NCI-H1048 (cell line): ENCODE data around the gene DDX51.
A peak's percentile ranks its signal among the peaks of the same experiment; 100 is the strongest.

Experiments
- DNase-seq: peaks from one replicate; lab custom pipeline; 2025; lab: John Stamatoyannopoulos, UW

Gene DDX51

DNA sequence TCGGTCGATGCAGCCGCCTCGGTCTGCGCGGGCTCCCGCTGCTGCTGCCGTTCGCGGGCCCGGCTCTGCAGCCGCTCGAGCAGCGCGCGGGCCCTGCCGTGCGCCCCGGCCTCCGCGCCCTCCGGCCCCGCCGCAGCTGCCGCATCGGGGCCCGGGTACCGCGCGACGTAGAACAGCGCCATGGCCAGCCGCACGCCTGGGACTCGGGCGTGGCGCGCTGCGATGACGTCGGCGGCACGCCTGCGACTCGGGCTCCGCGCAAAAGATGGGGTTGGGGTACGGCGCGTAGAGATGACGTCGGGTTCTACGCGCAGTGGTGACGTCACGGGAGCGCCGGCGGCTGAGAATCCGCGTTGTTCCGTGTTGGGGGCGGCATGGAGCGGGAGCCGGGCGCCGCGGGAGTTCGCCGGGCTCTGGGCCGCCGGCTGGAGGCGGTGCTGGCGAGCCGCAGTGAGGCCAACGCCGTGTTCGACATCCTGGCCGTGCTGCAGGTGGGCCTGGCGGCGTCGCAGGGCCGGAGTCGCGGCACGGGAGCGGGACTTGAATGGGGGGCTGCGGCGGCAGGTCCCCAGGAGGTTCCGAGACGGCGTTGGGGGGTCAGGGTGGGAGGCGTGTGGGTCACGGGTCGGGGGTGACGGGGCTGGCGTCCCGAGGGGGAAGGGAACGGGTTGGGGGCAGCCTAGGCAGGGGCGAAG, at the start of gene DDX51, which contains the start of gene NOC4L:
Gene DDX51 (minus strand): TSS at position 205 of the 695 bp plus-strand sequence. CDS start 23 bp downstream, at position 182.
Gene NOC4L (plus strand): TSS at position 343 of the 695 bp plus-strand sequence. CDS start 32 bp downstream, at position 375.
- DNase-seq = peak; percentile 85

- no peak for DNase-seq
Observed at GRCh38 chr12:132191715-132192553, 47.8 kb upstream of the DDX51 start.

DNA sequence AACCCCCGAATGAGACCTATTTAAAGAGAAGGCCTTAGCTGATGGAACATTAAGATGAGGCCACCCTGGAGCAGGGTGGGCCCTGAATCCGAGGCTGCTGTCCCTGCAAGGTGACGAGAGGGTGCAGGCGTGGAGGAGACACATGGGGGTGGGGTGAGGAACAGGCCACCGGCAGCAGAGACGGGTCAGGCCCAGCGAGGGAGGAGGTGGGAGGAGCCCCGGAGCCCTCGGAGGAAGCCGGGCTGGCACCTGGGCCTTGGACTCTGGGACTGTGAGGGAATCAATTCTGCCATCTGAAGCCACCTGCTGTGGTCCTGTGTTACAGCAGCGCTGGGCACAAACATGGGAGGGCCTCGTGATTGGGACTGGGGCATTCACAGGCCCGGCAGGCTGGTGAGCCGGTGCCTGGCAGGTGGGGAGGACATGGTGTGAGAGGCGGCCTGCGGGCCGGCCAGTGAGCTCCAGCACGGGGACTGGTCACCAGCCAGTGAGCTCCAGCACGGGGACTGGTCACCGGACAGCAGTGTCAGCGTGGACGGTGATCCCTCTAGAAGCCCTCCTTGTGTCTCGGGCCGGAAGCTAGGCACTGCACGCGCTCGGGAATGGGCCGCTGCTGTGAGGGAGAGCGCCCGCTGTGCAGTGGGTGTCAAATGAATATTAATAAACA, 46.8 kb upstream of the DDX51 start:
- DNase-seq = no peak

DNA sequence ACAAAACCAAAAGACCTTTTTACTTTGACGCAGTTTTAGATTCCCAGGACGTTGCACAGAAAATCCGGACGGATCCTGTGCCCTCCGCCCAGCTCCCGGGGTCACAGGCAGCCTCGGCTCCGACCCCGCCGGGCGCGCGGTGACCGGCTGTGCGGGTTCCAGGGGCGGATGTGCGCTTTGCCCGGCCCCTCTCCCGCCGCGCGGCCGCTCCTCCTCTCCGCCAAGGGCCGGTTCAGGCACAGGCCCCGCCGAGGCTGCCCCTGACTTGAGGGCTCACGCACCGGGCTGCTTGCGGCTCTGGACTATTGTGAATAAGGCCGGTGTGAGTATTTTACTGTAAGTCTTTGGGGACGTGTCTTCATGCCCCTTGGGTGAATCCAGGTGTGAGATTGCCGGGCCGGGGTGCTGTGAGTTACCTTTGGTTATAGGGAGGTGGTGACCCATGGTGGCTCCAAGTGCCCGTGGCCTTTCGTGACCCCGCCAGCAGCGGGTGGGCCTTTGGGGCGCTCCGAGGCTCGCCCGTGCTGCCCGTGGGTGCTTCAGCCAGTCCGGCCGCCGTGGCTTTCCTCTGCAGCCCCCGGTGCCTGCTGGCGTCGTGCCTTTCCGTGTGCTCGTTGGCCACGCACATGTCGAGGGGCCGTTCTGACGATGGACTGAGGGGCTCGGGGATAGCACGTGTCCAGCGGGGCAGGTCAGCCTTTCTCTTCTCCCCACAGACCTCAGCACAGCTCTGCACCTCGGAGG, 46.1 kb upstream of the DDX51 start:
- no peak for DNase-seq

DNA sequence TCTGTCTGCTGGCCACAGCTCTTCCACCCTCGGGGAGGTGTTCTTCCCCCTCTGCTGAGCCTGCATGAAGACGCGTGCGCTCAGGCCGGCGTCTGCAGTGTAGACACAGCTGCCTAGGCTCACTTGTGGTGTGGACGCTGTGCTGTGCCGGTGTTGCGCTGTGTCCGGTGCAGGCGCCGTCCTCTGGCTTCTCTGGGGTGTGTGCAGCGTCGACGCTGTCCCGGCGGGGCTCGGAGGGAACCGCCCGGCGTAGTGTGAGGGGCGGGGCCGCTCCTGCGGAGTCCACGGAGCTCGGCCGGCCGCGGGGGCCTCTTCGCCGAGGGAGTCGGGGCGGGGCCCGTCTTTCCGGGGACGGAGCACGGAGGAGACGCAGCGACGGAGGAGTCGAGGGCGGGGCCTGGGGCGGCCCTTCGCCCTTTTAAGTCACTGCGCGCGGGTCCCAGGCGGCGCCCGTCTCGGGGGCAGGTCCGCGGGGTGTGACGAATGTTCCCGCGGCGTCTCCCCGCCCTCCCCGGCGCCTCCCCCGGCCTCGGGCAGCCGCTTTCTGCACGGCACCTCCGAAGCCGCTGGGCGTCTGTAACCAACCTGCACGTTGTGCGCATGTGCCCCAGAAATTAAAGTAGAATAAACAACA, 45.4 kb upstream of the DDX51 start:
- DNase-seq = peak; percentile 55

DNA sequence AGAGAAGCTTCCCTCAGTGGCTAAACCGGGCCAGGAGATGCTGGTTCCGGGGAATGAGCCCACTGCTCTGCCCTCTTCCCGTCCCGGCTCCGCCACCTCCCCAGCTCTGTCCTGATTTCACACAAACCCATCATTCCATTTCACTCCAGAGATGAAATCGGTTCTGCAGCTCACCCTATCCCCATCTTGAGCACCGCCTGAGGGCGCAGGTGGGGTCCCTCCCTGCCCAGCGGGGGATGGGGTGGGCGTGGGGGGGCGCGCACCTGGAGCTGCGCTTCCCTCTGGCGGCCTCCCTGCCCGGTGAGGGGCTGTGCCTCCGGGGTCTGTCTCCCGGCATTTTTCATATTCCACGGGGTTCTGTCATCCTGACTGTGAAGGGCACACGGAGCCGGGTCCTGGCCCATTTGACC, 44.8 kb upstream of the DDX51 start:
- DNase-seq = no peak

DNA sequence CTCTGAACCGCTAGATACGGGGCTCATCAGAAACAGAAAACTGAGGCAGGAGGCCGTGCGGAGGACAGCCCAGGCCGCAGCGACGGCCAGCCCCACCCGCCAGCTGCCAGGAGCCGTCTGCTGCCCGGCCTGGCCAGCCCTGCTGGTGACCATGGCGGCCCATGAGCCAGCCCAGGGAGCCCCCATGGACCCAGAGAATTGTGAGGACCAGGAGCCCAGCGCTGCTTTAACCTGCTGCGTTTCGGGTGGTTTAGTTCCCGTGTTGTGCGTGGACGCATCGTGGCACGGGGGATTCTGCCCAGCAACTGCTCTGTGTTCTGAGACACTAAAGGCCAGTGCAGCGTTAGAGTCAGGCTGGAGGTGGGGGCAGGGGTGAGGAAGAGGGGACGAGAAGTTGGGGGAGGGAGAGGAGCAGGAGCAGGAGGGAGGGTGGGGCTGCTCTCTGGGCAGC, 44.4 kb upstream of the DDX51 start:
- DNase-seq = no peak

- no peak for DNase-seq
Observed at GRCh38 chr12:132187646-132188450, 43.7 kb upstream of the DDX51 start.

DNA sequence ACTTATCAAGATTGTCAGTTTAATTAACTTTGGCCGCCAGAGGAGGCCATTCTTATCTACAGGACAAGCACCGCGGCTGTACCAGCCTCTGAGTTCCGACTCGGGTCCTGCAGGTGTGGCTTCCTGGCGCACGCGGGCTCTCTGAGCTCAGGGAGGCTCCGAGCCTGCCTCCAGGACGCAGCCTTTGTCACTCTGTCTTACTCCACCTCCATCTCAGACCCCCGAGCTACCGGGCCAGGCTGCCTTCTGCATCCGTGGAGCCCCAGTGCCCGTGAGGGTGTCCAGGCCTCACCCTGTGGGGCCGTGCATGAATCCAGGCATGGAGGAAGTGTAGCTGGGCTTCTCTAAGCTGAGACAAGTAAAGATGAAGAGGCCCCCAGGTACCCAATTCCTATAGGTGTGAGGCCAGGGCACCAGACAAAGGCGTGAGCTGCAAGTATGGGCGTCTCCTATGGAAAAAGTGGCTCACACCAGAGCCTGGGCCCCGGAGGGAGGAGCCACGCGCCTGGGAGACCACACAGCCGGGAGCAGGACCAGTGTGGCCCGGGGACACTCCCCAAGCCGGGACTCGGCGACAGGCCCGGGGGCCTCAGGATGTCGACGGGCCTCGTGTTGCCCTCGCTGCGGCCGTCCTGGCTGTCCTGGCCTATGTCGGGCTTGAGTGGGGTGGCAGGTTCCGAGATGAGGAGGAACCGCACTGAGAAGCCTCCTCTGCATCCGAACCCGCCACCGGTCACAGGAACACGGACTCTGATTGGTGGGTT, 42.9 kb upstream of the DDX51 start:
- DNase-seq = no peak

- DNase-seq = no peak
Observed at GRCh38 chr12:132186208-132186856, 42.2 kb upstream of the DDX51 start.

DNA sequence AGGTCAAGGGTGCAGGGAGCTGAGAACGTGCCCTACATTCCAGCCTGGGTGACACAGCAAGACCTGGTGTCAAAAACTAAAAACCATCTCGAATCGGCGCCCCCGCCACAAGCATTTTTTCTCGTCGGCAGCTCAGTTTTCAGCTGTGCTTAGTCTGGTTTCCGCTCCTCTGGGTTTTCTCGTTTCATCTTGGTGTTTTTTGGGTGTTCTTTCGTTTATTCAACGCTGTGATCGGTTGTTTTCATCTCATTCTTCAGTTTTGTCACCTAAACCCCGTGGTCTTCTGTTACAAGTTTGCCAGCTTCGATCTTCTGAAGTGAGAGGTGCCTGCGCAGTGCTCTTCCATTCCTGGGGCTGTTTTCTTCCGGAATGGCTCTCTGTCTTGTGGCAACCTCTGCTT, 41.6 kb upstream of the DDX51 start:
- DNase-seq = no peak

DNA sequence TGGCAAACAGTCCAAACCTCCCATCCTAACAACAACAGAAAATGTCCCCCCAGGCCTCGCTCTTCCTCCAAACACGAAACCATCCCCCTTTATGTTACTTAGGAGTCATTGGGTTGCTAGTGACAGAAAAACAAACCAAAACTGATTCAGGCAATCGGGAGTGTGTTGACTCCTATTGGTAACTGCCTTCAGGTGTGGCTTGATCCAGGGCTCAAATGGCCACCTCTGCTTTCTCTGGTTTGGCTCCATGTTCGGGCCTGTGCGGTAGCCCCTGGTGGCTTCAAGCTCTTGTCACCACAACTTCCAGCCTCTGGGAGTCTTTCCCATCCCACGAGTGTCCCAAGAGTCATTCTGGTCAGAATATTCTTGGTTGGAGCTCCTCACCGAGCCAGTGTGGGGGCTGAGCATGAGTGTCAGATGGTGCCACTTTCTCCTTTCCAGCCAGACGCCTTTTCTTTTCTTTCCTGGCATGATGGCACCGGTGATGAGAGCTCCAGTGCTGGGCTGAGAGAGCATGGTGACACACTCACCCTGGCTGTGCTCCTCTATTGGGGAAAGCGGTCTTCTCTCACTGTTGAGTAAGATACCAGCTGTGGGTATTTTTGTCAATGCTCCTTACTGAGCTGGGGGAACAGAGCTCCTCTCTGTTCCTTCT, 38.7 kb upstream of the DDX51 start:
- DNase-seq = no peak

- no peak for DNase-seq
Observed at GRCh38 chr12:132182206-132182710, 38.1 kb upstream of the DDX51 start.

- DNase-seq = no peak
Observed at GRCh38 chr12:132181570-132182200, 37.6 kb upstream of the DDX51 start.

DNA sequence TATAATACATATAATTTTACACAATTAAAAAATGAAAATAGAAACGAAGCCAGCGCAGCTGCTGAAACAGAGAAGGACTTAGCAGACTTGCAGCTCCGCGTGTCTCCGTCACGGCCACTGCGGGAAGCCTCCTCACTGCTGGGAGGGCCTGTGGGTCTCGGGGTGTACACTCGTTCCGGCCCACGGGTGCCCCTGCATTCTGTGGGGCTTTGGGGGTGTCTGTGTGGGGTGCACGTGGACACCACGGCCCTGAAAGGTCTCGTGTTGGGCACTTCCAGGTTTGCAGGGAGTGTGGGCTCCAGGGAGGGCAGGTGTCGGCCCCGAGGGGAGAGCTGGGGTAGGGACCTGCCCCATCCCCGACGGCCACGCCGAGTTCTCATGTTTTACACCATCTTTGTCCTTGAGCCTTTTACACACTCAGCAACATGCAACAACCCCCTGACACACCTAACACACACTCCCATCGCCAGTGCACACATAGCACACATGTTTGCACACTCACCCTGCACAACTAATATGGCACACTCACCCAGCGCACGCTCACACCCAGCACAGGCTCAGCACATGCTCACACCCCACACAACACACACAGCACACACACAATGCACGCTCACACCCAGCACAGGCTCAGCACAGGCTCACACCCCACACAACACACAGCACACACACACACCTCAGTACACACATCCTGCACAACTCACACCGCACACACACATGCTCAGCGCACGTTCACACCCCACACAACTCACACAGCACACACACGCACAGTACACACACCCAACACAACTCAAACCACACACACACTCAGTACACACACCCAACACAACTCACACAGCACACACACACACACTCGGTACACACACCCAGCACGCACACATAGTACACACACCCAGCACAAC, 36.8 kb upstream of the DDX51 start:
- no peak for DNase-seq

DNA sequence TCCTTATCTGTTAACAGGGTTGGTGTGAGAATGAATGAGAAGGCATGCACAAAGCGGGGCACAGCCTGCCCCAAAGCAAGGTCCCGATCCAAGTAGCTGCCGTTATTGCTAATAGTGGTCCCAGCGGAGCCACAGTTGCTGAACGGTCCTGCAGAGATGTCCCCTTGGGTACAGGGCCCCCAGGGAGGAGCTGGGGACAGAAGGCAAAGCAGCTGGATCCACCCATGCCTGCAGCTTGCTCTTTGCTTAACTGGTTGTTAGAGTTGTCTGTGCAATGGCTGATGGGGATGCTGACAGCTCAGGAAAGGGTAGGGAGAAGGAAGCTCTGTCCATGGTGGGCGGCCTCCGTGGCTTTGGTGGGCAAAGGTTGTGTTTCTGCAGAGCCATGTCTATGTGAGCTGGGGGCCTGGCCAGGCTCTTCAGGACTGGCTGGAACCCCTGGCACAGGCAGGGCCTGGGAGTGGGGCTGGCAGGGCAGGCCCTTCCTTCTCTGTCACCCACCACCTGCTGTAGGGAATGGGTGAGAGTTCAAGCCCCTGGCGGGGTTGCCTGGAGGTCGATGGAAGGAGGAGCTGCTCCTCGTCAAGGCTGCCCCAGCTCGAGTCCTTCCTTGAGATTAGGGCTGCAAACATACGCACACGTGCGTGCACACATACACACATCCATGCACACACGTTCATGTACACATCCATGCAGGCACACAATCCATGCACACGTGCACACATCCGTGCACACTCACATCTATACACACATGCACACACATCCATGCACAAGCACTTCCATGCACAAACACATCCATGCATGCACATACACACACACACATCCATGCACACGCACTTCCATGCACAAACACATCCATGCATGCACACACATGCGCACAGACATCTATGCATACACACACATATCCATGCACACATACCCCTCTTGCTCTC, 35.6 kb upstream of the DDX51 start:
- DNase-seq = no peak
